Measurements from ENCODE around the gene BDP1.
A peak's percentile ranks its signal among the peaks of the same experiment; 100 is the strongest.
"Not testable (repeated sequence)": the region's sequence is repeated elsewhere in the genome, so short reads cannot be mapped to it uniquely, and the experiment has no call there.

The BDP1 gene, protein sequence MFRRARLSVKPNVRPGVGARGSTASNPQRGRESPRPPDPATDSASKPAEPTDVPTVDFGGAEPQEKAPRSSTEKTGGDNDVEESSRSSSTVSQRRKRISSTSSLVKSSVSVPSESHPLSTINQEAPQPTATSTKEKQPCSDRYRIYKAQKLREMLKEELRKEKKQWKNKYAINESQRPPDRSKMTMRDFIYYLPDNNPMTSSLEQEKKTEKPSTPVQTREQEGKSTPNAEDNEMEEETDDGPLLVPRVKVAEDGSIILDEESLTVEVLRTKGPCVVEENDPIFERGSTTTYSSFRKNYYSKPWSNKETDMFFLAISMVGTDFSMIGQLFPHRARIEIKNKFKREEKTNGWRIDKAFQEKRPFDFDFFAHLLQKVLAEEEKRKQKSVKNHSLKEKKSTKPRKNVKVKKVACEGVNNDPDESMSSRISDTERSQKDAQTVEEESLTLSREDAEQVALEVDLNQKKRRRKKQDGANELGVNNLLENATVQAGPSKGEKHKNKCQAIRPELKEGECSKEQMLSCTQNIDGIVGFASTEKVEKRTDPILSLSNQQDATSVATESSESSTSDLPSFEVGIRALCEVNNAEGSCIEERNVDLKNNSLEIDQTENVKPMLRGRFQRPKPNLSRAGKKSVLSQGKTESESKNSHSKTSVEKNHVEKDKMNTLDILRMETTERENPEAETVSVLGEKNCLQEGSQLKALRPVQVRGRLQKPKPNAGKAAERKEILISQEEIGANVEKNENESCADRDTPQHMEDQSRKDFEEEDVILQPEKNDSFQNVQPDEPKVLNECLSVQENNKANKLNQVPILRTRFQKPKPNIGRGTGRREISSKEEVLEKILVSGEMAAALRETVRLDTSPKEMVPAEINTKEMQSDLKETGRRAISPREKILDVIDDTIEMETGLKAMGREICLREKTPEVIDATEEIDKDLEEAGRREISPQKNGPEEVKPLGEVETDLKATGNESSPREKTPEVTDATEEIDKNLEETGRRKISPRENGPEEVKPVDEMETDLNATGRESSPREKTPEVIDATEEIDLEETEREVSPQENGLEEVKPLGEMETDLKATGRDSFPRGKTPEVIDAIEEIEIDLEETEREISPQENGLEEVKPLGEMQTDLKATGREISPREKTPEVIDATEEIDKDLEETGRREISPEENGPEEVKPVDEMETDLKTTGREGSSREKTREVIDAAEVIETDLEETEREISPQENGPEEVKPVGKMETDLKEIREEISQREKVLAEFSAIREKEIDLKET (N-terminal part only)

DNA sequence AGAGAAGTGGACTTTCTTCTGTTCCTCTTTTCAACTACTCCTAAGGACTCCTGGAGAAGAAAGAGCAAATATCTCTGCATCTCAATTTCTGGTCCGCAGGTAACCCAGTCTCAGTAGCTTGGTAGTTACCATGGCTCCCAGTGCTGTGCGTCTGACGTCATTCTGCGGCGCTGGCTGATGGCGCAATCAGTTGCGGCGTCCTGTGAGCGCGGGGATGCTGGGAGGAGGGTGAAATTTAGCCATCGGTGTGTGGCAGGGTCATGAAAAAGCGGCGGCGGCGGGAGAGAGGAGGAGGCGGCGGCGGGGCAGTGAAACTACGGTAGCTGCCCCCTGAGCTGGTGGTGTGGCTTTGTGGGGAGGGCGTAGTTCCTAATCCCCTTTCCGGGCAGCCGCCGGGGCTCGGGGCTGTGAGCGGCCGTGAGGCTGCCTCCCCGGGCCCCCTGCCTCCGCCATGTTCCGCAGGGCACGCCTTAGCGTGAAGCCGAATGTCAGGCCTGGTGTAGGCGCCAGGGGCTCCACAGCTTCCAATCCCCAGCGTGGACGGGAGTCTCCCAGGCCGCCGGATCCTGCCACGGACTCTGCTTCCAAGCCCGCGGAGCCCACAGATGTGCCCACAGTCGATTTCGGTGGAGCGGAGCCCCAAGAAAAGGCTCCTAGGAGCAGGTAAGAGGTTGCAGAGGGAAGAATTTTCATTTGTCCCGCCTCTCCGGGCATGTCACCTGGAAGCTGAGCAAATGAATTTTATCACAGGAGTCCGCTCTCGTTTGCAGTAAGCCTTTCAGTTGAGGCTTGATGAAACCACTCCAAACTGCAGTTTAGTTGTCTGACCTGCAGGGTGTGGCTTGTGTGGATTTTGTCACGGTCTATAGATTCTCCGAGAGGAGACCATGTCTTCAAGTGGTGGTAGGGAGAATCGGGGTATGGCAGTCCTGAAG, at the start of gene BDP1:
TSS of gene BDP1 (plus strand) at position 225 of the 935 bp plus-strand sequence. CDS start at position 452, 227 bp downstream.
- DNase-seq: peak; percentile 99

DNA sequence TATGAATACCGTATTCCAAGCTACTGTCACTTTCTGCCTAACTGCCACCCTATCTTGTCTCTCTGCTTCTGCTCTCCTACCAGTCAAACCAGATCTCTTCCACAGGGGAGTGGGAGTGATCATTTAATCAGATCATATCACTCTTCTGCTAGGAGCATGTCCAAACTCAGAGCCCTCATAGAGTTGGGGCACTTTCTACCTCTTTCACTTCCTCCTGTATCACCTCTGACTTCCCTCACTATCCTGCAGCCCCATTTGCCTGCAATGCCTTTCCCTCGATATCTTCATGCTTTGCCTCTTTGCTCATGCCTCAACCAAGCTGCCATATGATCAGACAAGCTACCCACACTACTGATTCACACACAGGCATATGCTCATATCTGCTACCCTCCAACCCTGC, 45.4 kb upstream of the BDP1 start:
- DNase-seq: not testable (repeated sequence)

DNA sequence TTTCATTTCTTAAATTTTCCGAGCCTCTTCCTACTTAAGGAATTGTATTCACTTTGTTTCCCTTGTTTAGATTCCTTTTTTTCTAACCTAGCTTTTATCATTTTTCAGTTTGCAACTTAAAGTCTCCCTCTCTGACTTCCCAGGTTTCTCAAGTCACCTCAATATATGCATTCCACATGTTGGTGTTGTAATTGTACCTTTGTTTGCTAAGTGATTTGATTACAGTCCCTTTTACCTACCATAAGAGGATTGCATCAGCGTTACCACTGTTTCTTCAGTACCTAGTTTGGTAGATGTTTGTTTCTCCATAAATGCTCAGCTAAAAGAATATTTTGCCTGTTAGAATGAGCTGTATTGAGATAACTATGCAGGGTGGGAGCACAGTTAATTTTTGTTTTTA, 39.8 kb upstream of the BDP1 start:
- DNase-seq: not testable (repeated sequence)

DNA sequence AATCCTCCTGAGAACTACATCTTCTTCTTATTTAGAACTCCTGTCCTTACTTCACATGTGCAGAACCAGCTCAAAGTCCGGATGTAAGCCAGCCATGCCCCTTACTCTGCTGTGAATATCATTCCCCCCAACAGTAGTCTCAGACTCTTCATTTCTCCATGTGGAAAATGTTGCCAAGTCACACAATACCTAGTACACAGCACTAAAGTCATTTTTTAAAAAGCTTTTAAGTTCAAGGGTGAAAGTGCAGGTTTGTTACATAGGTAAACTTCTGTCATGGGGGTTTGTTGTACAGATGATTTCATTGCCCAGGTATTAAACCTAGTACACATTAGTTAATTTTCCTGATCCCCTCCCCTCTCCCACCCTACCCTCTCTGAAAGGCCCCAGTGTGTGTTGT, 37.4 kb upstream of the BDP1 start:
- not testable (repeated sequence) for DNase-seq

DNA sequence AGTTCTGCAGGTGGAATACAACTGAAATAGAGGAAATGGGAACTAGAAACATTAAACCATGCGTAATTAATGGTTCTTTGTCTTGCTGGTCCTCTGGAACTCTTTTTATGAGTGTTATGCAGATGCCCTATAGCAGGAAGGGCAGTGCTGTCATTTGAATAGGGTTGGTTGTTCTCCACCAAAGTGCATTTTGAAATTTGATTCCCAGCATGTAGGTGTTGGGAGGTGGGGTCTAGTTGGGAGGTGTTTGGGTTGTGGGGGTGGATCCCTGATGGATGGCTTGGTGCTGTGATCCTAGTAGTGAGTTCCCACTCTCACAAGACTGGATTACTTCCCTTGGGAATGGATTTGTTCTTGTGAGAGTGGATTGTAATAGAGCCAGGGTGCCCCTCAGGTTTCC, 34.2 kb upstream of the BDP1 start:
- not testable (repeated sequence) for DNase-seq

DNA sequence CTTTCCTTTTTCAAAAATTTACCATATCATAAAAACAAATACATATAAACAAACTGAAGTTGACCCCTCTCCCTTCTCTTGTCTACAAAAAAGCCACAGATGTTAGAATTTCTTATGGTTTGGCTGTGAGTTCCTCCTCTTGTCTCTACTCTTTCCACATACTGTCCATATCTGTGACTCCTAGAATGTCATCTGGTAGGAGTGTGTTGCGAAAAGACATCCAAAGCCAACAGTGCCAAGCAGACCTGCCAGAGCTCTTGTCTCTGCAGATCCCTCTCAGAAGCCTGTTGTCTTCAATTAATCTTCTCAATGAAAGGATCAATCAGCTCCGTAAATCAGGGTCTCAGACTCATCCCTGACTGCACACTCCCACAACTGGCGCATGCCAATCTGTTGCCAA, 31.6 kb upstream of the BDP1 start:
- not testable (repeated sequence) for DNase-seq

DNA sequence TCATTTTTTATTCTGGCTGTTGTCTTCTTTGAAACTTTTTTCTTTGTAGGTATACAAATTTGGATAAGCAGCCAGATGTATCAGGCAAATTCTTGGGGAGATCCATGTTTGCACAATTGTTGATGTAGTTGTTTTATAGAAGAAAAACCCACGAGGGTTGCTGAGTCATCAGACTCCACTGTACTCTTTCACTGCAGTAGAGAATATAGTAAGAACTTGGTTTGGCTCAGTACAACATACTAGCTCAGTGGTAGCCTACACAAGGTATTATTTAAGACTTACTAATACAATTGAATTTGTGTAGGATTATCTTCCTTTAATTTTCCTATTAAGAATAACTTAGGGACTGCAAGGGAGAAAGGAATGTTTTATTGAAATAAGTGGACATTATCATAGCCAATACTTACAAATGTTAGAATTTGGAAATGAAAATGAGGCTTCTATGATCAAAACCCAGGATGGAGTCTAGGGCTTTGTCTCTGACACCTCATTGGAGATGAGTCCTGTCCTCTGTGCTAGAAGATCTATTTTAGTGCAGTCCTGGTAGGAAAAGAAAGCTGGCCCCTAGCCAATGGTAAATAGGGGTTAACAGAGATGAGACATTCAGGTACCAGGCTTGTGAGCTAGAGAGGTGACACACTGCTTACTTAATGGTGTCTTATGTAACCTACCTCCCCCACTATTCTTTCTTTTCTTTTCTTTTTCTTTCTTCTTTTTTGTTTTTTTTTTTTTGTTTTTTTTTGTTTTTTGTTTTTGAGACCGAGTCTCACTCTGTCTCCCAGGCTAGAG, 28.6 kb upstream of the BDP1 start:
- DNase-seq: not testable (repeated sequence)

DNA sequence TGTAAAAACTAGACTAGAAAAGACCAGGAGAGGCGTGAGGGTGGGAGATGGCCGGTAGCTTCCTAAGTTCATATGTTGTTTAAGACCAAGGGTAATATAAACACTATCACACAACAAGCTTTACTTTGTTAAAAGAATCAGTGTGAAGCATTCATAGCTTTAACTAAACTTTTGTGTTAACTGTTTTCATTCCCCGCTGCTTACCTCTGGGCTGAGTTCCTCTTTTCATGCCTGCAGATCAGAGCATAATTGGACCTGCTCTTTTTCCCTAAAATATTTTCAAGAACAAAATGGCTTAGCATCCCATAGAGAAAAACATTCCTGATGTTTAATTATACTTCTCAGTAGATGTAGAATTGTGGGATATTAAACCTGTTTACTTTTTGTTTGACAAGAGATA, 23.0 kb upstream of the BDP1 start:
- not testable (repeated sequence) for DNase-seq

DNA sequence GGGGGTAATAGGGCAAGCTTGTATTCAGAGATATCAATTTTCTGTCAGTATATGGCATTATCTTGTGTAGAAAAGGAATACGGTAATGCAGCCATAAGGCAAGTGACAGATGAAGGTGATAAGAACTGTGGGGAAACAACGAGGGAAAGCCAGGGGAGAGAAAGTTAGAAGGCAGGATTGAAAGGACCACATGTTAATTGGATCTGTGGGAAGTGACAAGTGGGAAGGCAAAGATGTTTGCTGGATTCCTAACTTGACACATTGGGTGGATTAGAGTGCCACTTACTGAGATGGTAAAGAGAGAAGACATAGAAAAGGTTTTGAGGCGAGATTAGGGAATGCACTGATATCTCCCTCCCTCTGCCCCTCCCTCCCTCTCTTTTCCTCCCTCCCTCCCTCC, 20.6 kb upstream of the BDP1 start:
- DNase-seq: not testable (repeated sequence)

DNA sequence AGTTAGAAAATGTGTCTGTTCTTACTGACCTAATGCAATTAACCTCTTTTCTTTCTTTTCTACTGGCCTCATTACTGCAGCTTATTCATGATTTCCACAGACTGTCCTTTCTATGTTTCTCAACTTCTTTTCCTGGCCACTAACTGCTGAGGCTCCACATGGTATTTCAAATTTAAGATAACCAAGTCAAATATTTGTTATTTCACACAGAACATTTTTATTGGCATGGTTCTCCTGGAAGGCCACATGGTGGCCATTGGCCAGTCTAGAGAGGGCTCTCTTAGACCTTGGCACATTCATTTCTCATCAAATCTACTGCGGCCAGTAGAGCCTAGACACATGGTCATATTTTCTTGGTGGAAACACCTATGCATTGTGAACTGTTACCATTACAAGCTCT, 13.9 kb upstream of the BDP1 start:
- not testable (repeated sequence) for DNase-seq

DNA sequence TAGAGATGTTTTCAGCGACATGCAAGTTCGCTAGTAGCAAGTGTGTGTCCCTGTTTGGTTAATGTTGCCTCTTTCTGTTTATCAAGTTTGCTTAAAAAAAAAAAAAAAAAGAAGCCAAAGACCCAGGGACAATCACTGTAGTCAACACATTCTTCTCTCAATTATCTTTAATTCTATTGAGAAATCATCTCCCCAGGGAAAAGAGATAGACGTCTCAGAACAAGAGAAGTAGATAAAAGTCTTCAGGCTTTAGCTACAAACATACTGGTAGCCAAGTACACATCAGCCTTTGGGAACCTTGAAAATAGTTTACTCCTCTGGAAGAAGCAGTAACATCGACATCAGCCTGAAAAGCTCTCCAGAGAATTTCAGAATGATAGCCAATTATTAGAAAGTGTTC, 11.6 kb upstream of the BDP1 start:
- DNase-seq: not testable (repeated sequence)

DNA sequence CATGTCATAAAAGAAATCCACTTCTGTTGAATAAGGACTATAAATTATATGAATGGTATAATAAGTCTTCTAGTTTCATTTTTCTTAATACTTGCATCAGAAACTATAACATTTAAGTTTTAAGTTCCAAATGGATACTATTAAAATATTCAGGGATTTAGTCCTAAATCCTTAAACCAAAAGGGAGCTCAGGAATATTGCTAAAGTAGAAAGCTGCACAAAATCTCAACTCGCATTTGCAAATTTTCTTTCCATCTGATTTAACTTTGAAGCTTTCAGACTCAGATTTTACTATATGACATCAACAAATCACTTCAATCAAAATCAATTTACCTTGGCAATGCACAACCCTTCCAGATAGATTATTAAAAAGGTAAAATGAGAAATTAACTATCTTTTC, 10.4 kb upstream of the BDP1 start:
- DNase-seq: not testable (repeated sequence)

DNA sequence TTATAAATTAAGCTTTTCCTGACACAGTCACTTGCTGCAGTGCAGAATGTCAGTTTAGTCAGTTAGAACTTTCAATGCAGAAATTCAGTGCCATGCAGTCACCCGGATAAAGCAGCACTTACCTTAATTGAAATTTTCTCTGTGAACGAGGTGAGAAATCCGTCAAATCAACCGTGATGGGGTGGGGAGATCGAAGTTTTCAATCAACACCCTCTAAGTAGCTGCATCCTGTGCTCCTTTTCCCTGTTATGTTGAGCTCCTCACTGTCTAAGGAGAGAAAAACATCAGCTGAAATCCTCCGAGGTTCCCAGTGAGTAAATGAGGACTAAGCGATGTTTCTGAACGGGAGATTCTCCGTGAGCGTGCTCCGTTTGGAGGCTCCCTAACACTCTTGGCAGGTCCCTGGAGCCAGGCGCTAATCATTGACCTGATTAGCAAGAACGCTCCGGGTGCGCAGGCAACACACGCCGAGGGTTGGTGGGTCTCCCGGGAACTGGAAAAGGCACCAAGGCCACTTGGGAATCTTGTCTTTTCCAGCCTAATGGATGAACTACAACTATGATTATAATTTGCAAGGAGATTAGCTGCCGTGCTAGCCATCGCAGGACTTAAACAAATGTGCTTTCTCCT, 9.8 kb upstream of the BDP1 start:
- DNase-seq: not testable (repeated sequence)

DNA sequence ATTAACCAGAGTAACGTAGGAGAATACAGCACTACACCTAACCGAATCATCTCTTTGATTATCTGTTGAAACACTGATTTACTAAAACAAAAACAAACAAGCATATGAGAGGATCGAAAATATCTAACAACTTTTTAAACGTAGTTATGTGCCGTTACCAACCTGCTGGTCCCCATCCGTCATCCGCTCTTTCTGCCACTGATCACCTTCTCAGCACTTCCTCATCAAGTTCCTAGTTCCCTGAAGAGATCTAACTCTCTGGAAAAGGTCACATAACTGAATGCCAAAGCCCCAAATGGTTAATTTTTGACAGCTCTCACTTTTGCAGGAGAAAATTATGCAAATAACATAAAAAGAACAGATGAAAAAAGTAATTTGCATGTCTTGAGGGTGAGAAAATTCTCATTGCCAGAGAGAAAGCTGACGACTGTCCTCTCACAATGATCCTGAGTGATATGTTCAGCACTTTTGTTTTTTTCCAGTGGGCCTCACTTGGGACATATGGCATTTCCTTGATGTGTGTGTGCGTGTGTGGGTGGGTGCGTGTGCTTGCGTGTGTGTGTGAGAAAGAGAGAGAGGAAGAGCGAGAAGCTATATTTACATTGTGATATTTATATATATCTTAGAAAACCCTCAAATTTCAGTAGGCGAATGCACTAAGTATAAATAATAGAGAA, 8.8 kb upstream of the BDP1 start:
- DNase-seq: not testable (repeated sequence)

DNA sequence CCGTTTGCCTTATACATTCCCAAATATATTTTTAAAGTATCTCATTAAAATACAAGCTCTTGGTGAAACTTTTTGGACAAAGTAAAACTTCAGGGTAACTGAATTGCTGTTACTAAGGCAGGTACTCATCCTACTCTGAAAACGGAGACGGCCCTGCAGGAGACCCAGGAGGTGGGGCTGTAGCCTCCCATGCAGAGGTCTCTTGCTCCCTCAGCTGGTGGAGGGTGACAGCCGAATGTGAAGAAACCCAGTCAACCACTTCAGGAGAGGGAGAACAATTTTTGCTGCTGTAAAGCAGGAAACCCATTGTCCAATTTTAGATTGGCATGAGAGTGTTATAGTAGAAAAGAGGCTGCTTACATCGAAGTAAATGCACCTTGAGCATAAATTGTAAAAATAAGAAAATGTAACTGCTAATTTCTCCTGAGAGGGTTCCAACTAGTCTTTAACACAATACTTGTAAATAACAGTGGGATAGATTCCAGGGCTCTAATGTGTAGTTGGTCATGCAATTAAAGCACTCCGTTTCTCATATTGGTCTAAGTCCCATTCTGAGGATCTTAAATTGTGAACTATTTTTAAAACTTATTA, 8.1 kb upstream of the BDP1 start:
- not testable (repeated sequence) for DNase-seq

DNA sequence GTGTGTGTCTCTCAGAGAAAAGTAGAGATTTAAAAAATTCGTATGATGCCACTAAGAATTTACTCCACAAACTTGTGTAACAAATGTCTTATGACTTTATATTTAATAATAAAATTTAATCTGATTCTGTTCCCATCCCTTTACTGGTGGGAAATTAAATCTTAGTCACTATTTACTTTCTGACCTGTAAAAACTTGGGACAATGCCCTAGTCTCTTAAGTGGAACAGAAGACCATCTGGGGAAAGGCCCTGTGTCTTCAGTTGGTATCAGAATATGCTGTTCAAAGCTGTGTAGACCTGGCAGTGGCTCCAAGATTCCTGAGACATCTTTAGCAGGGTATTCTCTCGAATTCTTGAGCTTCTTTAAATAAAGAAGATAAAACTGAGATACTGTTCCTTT, 2.6 kb upstream of the BDP1 start:
- no peak for DNase-seq

DNA sequence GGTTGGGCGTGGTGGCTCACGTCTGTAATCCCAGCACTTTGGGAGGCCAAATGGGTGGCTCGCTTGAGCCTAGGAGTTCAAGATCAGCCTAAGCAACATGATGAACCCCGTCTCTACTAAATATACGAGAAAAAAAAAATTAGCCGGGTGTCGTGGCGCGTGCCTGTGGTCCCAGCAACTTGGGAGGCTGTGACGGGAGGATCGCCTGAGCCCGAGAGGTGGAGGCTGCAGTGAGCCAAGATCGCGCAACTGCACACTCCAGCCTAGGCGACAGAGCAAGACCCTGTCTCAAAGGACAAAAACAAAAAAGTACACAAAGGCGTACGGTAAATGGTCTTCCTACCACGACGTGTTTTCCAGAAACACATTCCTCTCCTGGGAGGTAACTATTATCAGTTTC, 538 bp upstream of the BDP1 start:
- DNase-seq: no peak

DNA sequence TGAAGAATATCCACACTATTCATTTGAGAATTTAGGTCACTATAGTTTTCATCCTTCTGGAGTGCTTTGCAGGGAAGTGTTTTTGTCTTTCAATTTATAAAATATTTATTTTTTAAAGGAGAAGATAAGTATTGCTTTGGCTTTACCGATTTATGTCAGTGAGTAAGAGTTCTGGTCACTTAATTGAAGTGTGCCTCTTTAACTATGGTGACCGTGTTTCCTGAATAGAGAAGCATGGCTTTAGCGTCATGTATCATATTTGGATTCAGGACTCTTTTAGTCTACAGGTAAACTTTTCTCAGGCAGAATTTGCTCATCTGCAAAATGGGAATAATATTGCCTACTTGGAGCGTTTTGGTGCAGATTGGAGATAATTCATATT, 902 bp downstream of the BDP1 start:
- DNase-seq: no peak

DNA sequence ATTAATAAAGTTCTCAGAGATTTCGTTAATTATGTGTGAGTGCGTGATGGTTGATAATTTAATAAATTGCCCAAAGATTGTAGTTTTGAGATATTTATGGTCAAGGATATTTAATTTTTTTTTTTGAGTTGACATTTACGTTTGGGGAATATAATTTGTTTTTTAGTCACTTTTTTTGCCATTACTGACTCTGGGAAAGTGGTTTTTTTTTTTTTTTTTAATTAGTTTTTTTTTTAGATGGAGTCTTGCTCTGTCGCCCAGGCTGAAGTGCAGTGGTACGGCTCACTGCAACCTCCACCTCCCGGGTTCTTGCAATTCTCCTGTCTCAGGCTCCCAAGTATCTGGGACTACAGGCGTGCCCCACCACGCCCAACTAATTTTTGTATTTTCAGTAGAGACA, 1.7 kb downstream of the BDP1 start:
- DNase-seq: no peak

DNA sequence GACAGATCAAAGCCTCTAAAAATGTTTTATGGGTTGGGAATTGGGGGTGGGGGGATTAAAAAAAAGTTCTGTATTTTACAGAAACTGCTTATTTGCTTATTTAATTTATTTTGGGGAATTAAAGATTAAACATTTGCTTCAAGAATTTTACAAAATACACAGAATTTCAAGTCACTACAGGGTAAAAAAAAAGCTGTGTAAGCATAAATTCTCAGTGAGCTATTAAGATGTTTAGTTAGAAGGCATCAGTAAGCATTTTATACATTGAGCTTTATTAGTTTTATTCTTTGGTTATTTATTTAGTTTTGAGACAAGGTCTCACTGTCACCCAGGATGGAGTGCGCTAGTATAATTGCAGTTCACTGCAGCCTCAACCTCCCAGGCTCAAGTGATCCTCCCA, 5.2 kb downstream of the BDP1 start:
- DNase-seq: no peak
